Muscle of leg (tissue), 11 donors: ENCODE results near the gene CRAMP1. TPM values are rescaled to one million over a fixed set of nuclear protein-coding genes. Genes with fewer than 3 reads are reported as not detected.

Source experiments
- DNase-seq: peaks from one replicate; pipeline ENCODE4 v3.0.0; 2013
- H3K27ac ChIP-seq: one replicate; pipeline ENCODE4 v1.5.1; 2013; ENCODE audit warnings: mild to moderate bottlenecking, low read length, control low read depth
- H3K27me3 ChIP-seq: one replicate; pipeline ENCODE4 v1.6.1; 2013; ENCODE audit warnings: low read length; ENCODE audit not compliant: control insufficient read depth, insufficient read depth
- H3K36me3 ChIP-seq: one replicate; pipeline ENCODE4 v1.6.1; 2013; ENCODE audit warnings: low read length; ENCODE audit not compliant: control insufficient read depth, insufficient read depth
- H3K4me1 ChIP-seq: one replicate; pipeline ENCODE4 v1.6.1; 2013; ENCODE audit warnings: low read length; ENCODE audit not compliant: control insufficient read depth, insufficient read depth
- H3K4me3 ChIP-seq: one replicate; pipeline ENCODE4 v1.5.1; 2013; ENCODE audit warnings: low read length, control low read depth
- H3K9me3 ChIP-seq: replicated peaks from 2 replicates; pipeline ENCODE4 v1.6.1; 2013; ENCODE audit warnings: low read depth, low read length; ENCODE audit not compliant: control insufficient read depth
- WGBS: methylation state at CpG from one replicate; pipeline ENCODE4 v1.1.5; 2013; ENCODE audit warnings: missing lambda C conversion rate; ENCODE audit not compliant: insufficient coverage; 5-methylcytosine and 5-hydroxymethylcytosine counted together
- polyA plus RNA-seq, 8 donors: library from polyadenylated mRNA; unstranded; fragments of 120-200 nt; gene quantifications; one replicate each; pipeline versions ENCODE4 v1.2.1 to v1.2.3, GENCODE V29; 2013; ENCODE audit warnings: inconsistent platforms in 1 of 8, low replicate concordance in 1 of 8; ENCODE audit not compliant: insufficient read length in 8 of 8, insufficient read depth in 1 of 8
- total RNA-seq: library from RNA; stranded (reverse); fragments of 120-200 nt; gene quantifications from one replicate; pipeline ENCODE4 v1.2.4, GENCODE V29; 2013

Gene CRAMP1
- total and polyA plus RNA-seq, 9 donors = 7.2 to 19.1 (median 14.0) TPM

DNA sequence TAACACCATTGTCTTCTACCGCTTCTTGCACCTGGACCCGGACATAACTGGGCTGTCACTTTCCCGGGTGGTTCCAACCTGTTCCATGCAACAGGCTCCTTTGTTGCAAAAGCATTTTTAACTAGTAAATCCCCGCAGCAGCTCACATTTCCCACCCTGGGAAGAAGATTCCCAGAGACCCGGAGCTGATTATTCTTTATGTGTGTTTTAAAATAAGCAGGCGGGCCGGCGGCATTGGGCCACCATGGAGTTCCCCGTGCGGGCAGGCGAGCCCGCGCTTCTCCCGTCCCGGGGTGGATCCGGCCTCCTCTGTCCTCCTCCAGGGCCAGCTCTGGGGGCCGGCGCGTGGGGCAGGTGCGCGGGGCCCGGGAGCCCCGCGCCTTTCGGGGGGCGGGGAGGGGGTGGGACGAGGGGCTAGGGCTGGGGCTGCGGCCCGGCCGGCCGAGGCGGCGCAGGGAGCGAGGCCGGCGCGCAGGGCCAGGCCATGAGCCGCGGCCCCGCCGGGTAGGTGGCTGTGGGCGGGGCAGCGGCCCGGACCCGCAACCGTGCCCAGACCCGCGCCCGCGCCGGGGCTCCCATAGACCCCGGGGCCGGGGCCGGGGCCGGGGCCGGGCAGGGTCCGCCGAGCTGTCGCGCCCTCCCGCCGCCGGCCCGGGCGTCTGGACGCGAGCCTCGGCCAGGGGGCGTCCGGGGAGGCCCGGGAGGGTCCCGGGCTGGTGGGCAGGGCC, 1.7 kb downstream of the CRAMP1 start:
- under 1% methylated on average over 65 of the region's 72 CpGs for WGBS

DNA sequence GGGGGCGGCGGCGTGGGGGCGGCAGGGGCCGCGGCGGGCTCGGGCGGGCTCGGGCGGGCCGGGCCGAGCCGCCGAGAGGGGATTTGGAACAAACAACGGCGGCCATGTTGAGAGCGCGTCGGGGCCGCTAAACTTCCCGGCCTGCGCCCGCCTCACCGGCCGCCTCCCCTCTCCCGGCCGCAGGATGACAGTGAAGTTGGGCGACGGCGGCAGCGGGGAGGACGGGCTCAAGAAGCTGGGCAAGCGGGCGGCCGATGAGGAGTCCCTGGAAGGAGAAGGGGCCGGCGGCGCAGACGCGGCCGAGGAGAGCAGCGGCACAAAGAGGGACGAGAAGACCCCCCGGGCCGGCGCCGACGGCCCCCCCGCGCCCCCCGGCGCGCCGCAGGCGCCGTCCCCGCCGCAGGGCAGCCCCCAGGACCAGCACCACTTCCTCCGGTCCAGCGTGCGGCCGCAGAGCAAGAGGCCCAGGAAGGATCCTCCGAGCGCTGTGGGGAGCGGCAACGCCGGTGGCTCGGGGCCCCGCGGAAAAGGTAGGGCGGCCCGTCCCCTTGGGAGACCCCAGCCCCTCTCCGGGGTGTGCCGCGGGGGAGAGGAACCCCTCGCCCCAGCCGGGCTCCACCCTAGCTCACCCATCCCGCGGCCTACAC, 2.4 kb downstream of the CRAMP1 start:
- peak overlapping the region; percentile 69 for H3K27ac ChIP-seq
- no peaks in the 10 kb centered on the region for H3K9me3 ChIP-seq
- no peaks in the 10 kb centered on the region for H3K27me3 ChIP-seq
- H3K4me3 ChIP-seq = peak overlapping the region; percentile 83
- peak; percentile 51 for DNase-seq
- WGBS = under 1% methylated on average over 67 of the region's 80 CpGs
- peaks cover 28% of the 10 kb centered on the region for H3K36me3 ChIP-seq
- H3K4me1 ChIP-seq = peaks cover 40% of the 10 kb centered on the region

More for the DNA sequence above, 1.7 kb downstream of the CRAMP1 start:
- H3K4me3 ChIP-seq = peak overlapping the region; percentile 71
- H3K27me3 ChIP-seq = no peaks in the 10 kb centered on the region
- H3K4me1 ChIP-seq = peaks cover 43% of the 10 kb centered on the region
- DNase-seq = peak; percentile 20
- peaks cover 21% of the 10 kb centered on the region for H3K36me3 ChIP-seq
- H3K9me3 ChIP-seq = no peaks in the 10 kb centered on the region
- H3K27ac ChIP-seq = peak overlapping the region; percentile 35

DNA sequence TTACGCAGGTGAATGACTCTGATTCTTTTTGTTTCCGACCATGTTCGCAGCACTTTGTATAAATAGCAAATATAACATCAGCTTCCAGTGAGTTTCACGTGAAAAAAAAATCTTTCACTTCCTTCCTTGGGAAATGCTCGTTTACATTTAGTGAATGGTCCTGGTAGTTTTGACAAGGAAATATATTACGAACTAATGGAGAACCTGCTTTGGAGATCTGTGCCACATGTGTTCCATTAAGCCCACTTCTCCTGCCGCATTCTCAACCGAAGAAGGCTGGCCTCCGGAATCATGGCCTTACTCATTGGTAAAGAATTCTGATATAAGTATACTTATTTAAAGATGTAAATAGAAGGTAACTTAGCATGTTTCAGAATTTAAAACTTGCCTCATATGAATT, 3.6 kb downstream of the CRAMP1 start:
- DNase-seq = no peak
- Histone ChIP-seq H3K9me3 (no peaks in the 10 kb centered on the region), H3K36me3 (peaks cover 39% of the 10 kb centered on the region), H3K4me1 (peaks cover 33% of the 10 kb centered on the region), H3K27ac (no peak overlapping the region), H3K4me3 (peak overlapping the region; percentile 83), H3K27me3 (no peaks in the 10 kb centered on the region)
- WGBS = no CpG with 5 or more reads among the region's 9 CpGs

DNA sequence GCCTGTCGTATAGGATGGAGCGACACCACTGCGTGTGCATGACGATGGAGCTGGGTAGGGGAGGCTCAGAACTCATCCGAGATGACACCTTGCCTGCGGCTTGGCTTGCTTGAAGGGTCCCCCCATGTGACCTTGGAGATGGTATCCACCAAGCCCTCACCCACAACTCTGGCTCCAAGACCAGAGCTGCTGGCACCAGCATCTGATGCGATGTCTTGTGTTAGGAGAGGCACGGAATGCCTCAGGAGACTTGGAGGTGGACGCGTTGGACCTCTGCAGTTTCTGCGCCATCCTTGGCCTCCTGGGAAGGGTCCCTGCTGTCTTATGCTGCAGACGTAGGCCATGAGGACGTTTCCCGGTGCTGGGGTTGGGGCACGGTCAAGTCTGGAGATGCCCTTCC, 7.8 kb downstream of the CRAMP1 start:
- Histone ChIP-seq H3K36me3 (peaks cover 59% of the 10 kb centered on the region), H3K27me3 (no peaks in the 10 kb centered on the region), H3K9me3 (no peaks in the 10 kb centered on the region), H3K4me3 (no peak overlapping the region), H3K4me1 (peaks cover 10% of the 10 kb centered on the region), H3K27ac (no peak overlapping the region)
- no peak for DNase-seq
- 91% methylated on average over 11 of the region's 15 CpGs for WGBS

DNA sequence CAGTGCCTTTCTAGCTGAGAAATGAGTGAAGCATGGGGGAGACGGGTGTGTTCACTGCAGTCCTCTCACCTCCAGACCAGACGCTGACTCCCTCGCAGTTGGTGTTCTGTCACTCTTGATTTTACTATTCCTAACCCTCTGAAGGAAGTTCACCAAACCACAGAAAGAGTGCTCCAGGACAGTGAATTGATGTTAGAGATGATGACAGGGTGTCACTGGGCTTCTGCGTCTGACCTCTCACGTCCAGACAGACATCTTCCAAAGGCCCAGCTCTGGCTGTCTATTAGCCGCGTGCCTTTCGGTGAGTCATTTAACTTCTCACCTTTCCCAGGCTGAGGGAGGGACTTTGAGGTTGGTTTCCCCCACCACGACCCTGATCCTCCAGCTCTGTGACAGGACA, 8.2 kb downstream of the CRAMP1 start:
- Histone ChIP-seq H3K4me1 (peaks cover 6% of the 10 kb centered on the region), H3K27ac (no peak overlapping the region), H3K27me3 (no peaks in the 10 kb centered on the region), H3K36me3 (peaks cover 63% of the 10 kb centered on the region), H3K9me3 (no peaks in the 10 kb centered on the region), H3K4me3 (no peak overlapping the region)
- DNase-seq = no peak
- WGBS = 100% methylated on average over 2 of the region's 9 CpGs

DNA sequence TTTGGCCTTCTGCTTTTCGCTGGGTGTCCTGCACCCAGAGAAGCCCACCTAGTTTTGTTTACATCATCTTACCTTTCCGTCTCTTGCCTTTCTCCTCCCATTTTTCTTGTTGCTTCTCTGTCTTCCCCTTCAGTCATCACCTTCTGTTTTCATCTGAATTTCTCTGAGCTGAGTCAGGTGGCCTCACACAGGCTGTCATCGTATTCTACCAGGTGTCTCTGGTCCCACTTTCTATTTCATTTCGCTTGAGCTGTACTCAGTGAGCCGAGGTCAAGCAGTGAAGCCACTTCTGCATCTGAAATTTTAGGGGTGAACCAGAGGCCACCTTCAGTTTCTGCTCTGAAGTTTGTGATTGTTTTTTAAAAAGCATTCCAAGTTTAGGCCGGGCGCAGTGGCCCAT, 9.7 kb downstream of the CRAMP1 start:
- WGBS = 84% methylated on average over 5 of the region's 7 CpGs
- H3K4me1 ChIP-seq = no peaks in the 10 kb centered on the region
- no peak overlapping the region for H3K4me3 ChIP-seq
- H3K27me3 ChIP-seq = no peaks in the 10 kb centered on the region
- peaks cover 70% of the 10 kb centered on the region for H3K36me3 ChIP-seq
- H3K9me3 ChIP-seq = no peaks in the 10 kb centered on the region
- no peak for DNase-seq
- no peak overlapping the region for H3K27ac ChIP-seq

DNA sequence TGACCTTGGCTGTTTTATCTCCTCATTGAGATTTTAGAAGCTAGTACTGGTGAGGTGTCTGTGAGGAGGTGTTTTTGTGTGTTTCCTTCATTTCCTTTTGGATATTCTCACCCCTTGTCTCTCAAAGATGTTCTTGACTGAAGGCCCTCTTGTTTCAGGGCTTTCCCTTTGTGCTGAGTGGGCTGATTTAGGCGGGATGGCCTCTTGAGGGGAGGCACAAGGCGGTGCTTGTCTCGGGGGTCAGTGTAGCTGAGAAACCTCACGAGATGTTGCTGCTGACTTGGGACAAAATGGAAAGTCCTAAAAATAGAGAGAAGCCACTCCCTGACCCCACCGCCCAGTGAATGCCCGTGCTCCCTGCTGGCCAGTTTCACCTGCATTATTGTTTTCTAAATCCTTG, 14.2 kb downstream of the CRAMP1 start:
- no peaks in the 10 kb centered on the region for H3K27me3 ChIP-seq
- H3K27ac ChIP-seq = no peak overlapping the region
- no peak for DNase-seq
- 84% methylated on average over 3 of the region's 6 CpGs for WGBS
- H3K4me1 ChIP-seq = no peaks in the 10 kb centered on the region
- peaks cover 64% of the 10 kb centered on the region for H3K36me3 ChIP-seq
- H3K9me3 ChIP-seq = no peaks in the 10 kb centered on the region
- no peak overlapping the region for H3K4me3 ChIP-seq

DNA sequence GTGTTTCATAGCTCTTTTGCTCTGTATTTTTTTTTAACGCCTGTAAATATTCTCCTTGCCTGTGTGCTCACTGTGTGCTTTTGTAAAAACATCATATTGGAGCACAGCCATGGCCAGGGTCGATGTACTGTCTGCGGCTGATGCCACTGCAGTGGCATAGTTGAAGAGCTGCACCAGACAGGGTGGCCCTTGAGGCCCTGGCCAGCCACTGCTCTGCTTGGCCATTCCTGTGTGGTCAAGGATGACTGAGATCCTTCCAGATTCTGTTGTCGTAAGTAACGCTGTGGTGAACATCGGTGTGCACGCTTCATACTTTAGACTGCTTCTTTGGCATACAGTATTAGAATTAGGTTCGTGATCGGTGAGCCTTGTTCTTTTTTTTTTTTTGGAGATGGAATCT, 14.6 kb downstream of the CRAMP1 start:
- H3K36me3 ChIP-seq = peaks cover 62% of the 10 kb centered on the region
- 88% methylated on average over 4 of the region's 9 CpGs for WGBS

DNA sequence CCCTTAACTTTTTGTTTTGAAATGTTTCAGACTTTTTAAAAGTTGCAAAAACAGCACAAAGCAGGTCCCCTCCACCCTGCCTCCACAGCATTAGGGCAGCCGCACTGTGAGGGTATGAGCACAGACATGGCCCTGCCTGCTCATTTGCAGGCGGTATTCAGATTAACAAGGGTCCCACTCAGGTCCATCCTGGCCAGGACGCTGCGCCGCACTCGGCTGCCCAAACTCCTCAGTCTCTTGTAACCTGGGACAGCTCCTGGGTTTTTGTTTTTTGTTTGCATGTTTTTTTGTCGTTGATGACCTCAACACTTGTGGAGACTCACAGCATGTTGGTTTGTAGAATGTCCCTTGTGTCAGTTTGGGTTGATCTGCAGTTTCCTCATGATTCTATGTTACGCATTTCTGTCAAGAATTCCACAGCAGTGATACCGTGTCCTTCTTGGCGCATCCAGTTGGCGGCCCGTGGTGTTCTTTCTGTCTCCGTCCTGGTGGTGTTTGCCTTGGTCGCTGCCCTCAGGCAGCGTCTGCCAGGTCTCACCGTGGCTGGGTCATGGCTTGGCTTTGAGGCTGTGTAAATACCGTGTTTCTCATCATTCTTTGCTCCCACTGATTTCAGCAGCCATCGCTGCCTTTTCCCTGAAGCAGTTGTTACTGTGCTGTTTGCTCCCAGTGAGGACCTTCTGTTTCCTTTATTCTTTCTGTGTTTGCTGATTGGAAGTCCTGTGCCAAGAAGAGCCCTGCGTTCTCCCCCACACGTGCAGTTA, 18.5 kb downstream of the CRAMP1 start:
- Histone ChIP-seq H3K27ac (no peak overlapping the region), H3K9me3 (no peaks in the 10 kb centered on the region), H3K36me3 (peaks cover 84% of the 10 kb centered on the region), H3K4me1 (no peaks in the 10 kb centered on the region), H3K27me3 (no peaks in the 10 kb centered on the region), H3K4me3 (no peak overlapping the region)
- 91% methylated on average over 19 of the region's 20 CpGs for WGBS
- DNase-seq = no peak

More for the DNA sequence above, 14.6 kb downstream of the CRAMP1 start:
- Histone ChIP-seq H3K4me1 (no peaks in the 10 kb centered on the region), H3K4me3 (no peak overlapping the region), H3K27ac (no peak overlapping the region), H3K27me3 (no peaks in the 10 kb centered on the region), H3K9me3 (no peaks in the 10 kb centered on the region)
- no peak for DNase-seq

DNA sequence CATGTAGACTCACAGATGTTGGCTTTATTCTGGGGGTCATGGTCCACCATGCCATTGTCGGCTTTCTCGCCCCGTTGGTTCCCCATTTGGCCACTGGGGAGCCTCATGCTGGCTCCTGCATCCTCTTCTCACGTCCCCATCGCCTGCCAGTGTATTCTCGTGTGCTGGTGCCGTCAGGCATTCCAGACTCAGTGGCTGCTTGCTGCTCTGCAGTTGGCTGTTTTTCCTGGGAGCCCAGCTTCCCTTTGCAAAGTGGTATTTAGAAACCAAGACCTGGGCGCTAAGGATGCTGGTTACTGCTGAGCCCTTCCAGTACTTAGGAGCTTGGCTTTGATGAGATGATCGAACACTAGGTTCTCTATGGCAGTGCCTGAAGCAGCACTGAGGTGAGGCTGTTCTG, 19.1 kb downstream of the CRAMP1 start:
- H3K27ac ChIP-seq = no peak overlapping the region
- no peaks in the 10 kb centered on the region for H3K4me1 ChIP-seq
- no peaks in the 10 kb centered on the region for H3K27me3 ChIP-seq
- H3K36me3 ChIP-seq = peaks cover 80% of the 10 kb centered on the region
- no peak overlapping the region for H3K4me3 ChIP-seq
- H3K9me3 ChIP-seq = no peaks in the 10 kb centered on the region
- 79% methylated on average over 8 of the region's 9 CpGs for WGBS
- no peak for DNase-seq
